ENCODE data around the gene ZNF541.

- no peak for TF ChIP-seq CTCF (IDR thresholded peaks at IDR 0.05; ENCODE audit: low read length)
- TF ChIP-seq EZH2 (optimal IDR thresholded peaks at IDR 0.05; ENCODE audit: low read depth, low read length): no peak
These were observed 313 bp downstream of the ZNF541 start for GRCh38 chr19:47572635-47573034.
